Neural crest cell (in vitro differentiated cells): Measurements from ENCODE around the gene TBCB. TPM values are rescaled to one million over a fixed set of nuclear protein-coding genes. Genes with fewer than 3 reads are reported as not detected.

Experiments
- DNase-seq: peaks from one replicate; pipeline ENCODE4 v3.0.0; 2021; ENCODE audit warnings: low read depth, mixed read lengths, low spot score
- H3K27ac Mint-ChIP-seq: one replicate; pipeline ENCODE4 v1.8.0; 2021; ENCODE audit warnings: mild to moderate bottlenecking, mixed read lengths; ENCODE audit not compliant: unreplicated experiment
- H3K27me3 Mint-ChIP-seq: 2 replicates; pipeline ENCODE4 v1.8.0; 2021; ENCODE audit warnings: low read depth, mild to moderate bottlenecking, mixed read lengths
- H3K36me3 Mint-ChIP-seq: 2 replicates; pipeline ENCODE4 v1.8.0; 2021; ENCODE audit warnings: low read depth, mild to moderate bottlenecking, mixed read lengths
- H3K4me1 Mint-ChIP-seq: 2 replicates; pipeline ENCODE4 v1.8.0; 2021; ENCODE audit warnings: mixed read lengths
- H3K4me3 Mint-ChIP-seq: one replicate; pipeline ENCODE4 v1.8.0; 2021; ENCODE audit warnings: mild to moderate bottlenecking, mixed read lengths
- H3K9me3 Mint-ChIP-seq: 2 replicates; pipeline ENCODE4 v1.8.0; 2021; ENCODE audit warnings: mixed read lengths
- total RNA-seq: library from RNA; stranded (reverse); gene quantifications from 2 replicates; pipeline ENCODE4 v1.2.1, GENCODE V29; 2021
- TF ChIP-seq, protein P1 (sequence below): fragments of 200-600 bp; sonication (generic); conservative IDR thresholded peaks from 2 replicates; pipeline ENCODE4 v1.5.0; 2021; ENCODE audit warnings: antibody characterized with exemption, mild to moderate bottlenecking

The TBCB gene
- total RNA-seq, 1 donor from 2014 or later = 219 TPM

GRCh38 chr19:36114721-36115452 is 381 bp upstream of the TBCB start, which contains the start of gene POLR2I:
Gene POLR2I (minus strand): TSS chr19:36114875. CDS start chr19:36114856, 19 bp downstream.
- Mint-ChIP-seq H3K4me3 (peak within 1 kb of the TSS; percentile 93), H3K36me3 (peaks cover 13% of the 10 kb centered on the region), H3K27me3 (peaks cover 5% of the 10 kb centered on the region), H3K9me3 (no peaks in the 10 kb centered on the region), H3K27ac (peak within 1 kb of the TSS; percentile 95), H3K4me1 (peaks cover 39% of the 10 kb centered on the region)
- TF ChIP-seq, protein P1, sequence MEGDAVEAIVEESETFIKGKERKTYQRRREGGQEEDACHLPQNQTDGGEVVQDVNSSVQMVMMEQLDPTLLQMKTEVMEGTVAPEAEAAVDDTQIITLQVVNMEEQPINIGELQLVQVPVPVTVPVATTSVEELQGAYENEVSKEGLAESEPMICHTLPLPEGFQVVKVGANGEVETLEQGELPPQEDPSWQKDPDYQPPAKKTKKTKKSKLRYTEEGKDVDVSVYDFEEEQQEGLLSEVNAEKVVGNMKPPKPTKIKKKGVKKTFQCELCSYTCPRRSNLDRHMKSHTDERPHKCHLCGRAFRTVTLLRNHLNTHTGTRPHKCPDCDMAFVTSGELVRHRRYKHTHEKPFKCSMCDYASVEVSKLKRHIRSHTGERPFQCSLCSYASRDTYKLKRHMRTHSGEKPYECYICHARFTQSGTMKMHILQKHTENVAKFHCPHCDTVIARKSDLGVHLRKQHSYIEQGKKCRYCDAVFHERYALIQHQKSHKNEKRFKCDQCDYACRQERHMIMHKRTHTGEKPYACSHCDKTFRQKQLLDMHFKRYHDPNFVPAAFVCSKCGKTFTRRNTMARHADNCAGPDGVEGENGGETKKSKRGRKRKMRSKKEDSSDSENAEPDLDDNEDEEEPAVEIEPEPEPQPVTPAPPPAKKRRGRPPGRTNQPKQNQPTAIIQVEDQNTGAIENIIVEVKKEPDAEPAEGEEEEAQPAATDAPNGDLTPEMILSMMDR = no peak
- peak; percentile 99 for DNase-seq

- TF ChIP-seq, protein P1 = no peak
- Mint-ChIP-seq H3K27me3 (peaks cover 5% of the 10 kb centered on the region), H3K4me3 (peak overlapping the region; percentile 93), H3K27ac (no peak overlapping the region), H3K4me1 (peaks cover 44% of the 10 kb centered on the region), H3K9me3 (no peaks in the 10 kb centered on the region), H3K36me3 (peaks cover 13% of the 10 kb centered on the region)
- DNase-seq = no peak
Measured at GRCh38 chr19:36116344-36116637, 1.0 kb downstream of the TBCB start.

- H3K27ac Mint-ChIP-seq = peak overlapping the region; percentile 14
- TF ChIP-seq, protein P1 = no peak
- peaks cover 6% of the 10 kb centered on the region for H3K36me3 Mint-ChIP-seq
- no peaks in the 10 kb centered on the region for H3K9me3 Mint-ChIP-seq
- H3K4me3 Mint-ChIP-seq = peak overlapping the region; percentile 73
- H3K4me1 Mint-ChIP-seq = peaks cover 22% of the 10 kb centered on the region
- H3K27me3 Mint-ChIP-seq = no peaks in the 10 kb centered on the region
- DNase-seq = no peak
Measured at GRCh38 chr19:36120092-36120983, 5.1 kb downstream of the TBCB start.

DNA sequence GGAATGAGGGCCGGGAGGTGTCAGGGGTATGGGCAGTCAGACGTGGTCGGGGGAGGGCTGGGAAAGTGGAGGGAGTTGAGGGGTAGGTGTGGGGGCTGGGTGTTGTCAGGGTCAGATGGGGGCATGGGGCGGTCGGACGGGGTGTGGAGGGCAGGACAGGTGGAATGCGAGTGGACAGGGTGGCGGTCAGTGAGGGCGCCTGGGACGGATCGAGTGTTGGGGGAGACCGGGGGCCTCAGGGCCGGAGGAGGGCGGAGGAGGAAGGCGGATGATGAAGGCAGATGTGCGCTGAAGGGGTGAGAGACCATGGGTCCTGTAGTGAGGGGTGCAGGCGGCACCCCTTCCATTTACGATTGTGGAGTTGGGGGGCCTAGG is 5.7 kb downstream of the TBCB start:
- TF ChIP-seq, protein P1 = no peak
- no peak overlapping the region for H3K4me3 Mint-ChIP-seq
- peaks cover 20% of the 10 kb centered on the region for H3K4me1 Mint-ChIP-seq
- H3K36me3 Mint-ChIP-seq = peaks cover 9% of the 10 kb centered on the region
- no peak for DNase-seq
- H3K27me3 Mint-ChIP-seq = no peaks in the 10 kb centered on the region
- no peaks in the 10 kb centered on the region for H3K9me3 Mint-ChIP-seq
- H3K27ac Mint-ChIP-seq = no peak overlapping the region

DNA sequence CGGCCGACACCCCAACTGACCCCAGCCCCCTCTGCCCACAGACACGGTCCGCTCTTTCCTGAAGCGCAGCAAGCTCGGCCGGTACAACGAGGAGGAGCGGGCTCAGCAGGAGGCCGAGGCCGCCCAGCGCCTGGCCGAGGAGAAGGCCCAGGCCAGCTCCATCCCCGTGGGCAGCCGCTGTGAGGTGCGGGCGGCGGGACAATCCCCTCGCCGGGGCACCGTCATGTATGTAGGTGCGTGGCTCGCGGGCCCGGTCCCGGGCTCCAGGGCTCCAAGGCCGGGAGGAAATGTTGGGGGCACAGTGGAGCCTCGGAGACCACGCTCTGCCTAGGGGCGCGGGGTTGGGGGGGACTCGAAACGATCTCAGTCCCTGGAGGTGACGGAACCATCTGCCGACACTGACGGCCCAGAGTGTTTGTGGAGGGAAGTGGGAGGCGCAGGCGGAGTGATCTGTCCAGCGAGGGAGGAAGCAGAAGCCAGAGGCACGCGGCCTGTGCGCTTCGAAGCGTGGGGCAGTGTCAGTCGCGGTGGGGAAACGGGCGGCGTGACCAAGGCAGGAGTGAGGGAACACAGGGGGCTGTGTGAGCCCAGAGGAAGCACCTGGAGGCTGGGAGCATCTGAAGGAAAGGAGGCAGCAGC is 6.3 kb downstream of the TBCB start:
- DNase-seq = no peak
- TF ChIP-seq, protein P1 = no peak
- no peaks in the 10 kb centered on the region for H3K27me3 Mint-ChIP-seq
- no peak overlapping the region for H3K4me3 Mint-ChIP-seq
- no peaks in the 10 kb centered on the region for H3K9me3 Mint-ChIP-seq
- peaks cover 16% of the 10 kb centered on the region for H3K4me1 Mint-ChIP-seq
- peaks cover 6% of the 10 kb centered on the region for H3K36me3 Mint-ChIP-seq
- H3K27ac Mint-ChIP-seq = no peak overlapping the region
